GM23338 (cell line): ENCODE results near the gene CALM1. TPM values are rescaled to one million over a fixed set of nuclear protein-coding genes. Genes with fewer than 3 reads are reported as not detected.

Experiments used
- ATAC-seq: fragments of 200-7000 bp; cut with Tn5 transposase; 3 replicates; pipeline ENCODE4 v1.9.1; 2020
- DNase-seq: peaks from one replicate; pipeline ENCODE4 v3.0.0-alpha.2; 2015; ENCODE audit warnings: low spot score
- H2AFZ ChIP-seq: fragments of 200-600 bp; sonication (generic); 2 replicates; pipeline ENCODE4 v1.8.0; 2016; ENCODE audit warnings: antibody characterized with exemption, mild to moderate bottlenecking, moderate library complexity
- H3F3A ChIP-seq: fragments of 200-600 bp; sonication (generic); replicated peaks from 2 replicates; pipeline ENCODE4 v1.8.0; 2017; ENCODE audit warnings: antibody characterized with exemption, mixed run types, low read depth
- H3K27ac ChIP-seq: fragments of 200-600 bp; sonication (generic); 2 replicates; pipeline ENCODE4 v1.6.1; 2016; ENCODE audit warnings: low read depth
- H3K27me3 ChIP-seq: fragments of 200-600 bp; sonication (generic); 2 replicates; pipeline ENCODE4 v1.8.0; 2016; ENCODE audit warnings: mild to moderate bottlenecking, mixed run types, moderate library complexity; ENCODE audit not compliant: insufficient read depth
- H3K36me3 ChIP-seq: fragments of 200-600 bp; sonication (generic); 2 replicates; pipeline ENCODE4 v1.8.0; 2016; ENCODE audit warnings: mild to moderate bottlenecking; ENCODE audit not compliant: insufficient read depth
- H3K4me1 ChIP-seq: fragments of 200-600 bp; sonication (generic); 2 replicates; pipeline ENCODE4 v1.8.0; 2016; ENCODE audit warnings: mild to moderate bottlenecking, moderate library complexity; ENCODE audit not compliant: insufficient read depth
- H3K4me2 ChIP-seq: fragments of 200-600 bp; sonication (generic); 2 replicates; pipeline ENCODE4 v1.7.1; 2017; ENCODE audit warnings: mixed run types
- H3K4me3 ChIP-seq: fragments of 200-600 bp; sonication (generic); 2 replicates; pipeline ENCODE4 v1.6.1; 2016; ENCODE audit warnings: mixed run types
- H3K79me2 ChIP-seq: fragments of 200-600 bp; sonication (generic); replicated peaks from 2 replicates; pipeline ENCODE4 v1.8.0; 2017; ENCODE audit warnings: mild to moderate bottlenecking; ENCODE audit not compliant: insufficient read depth
- H3K9me2 ChIP-seq: fragments of 200-600 bp; sonication (generic); 2 replicates; pipeline ENCODE4 v1.8.0; 2017; ENCODE audit not compliant: insufficient read depth
- H4K20me1 ChIP-seq: fragments of 200-600 bp; sonication (generic); replicated peaks from 2 replicates; pipeline ENCODE4 v1.8.0; 2017; ENCODE audit warnings: mild to moderate bottlenecking; ENCODE audit not compliant: insufficient read depth
- H3K27ac Mint-ChIP-seq: 2 replicates; pipeline ENCODE4 v1.8.0; 2020; ENCODE audit warnings: inconsistent platforms, mild to moderate bottlenecking, moderate library complexity, mixed read lengths
- H3K27me3 Mint-ChIP-seq: 3 replicates; pipeline ENCODE4 v1.8.0; 2022; ENCODE audit warnings: low read depth, mild to moderate bottlenecking, moderate library complexity, mixed read lengths, inconsistent platforms; ENCODE audit not compliant: insufficient read depth, poor library complexity
- H3K36me3 Mint-ChIP-seq: 3 replicates; pipeline ENCODE4 v1.8.0; 2021; ENCODE audit warnings: low read depth, mild to moderate bottlenecking, inconsistent platforms, moderate library complexity, mixed read lengths
- H3K4me1 Mint-ChIP-seq: 3 replicates; pipeline ENCODE4 v1.8.0; 2020; ENCODE audit warnings: mild to moderate bottlenecking, inconsistent platforms, mixed read lengths
- H3K4me3 Mint-ChIP-seq: 3 replicates; pipeline ENCODE4 v1.8.0; 2021; ENCODE audit warnings: moderate library complexity, mild to moderate bottlenecking, inconsistent platforms, mixed read lengths
- H3K9me3 Mint-ChIP-seq: 3 replicates; pipeline ENCODE4 v1.8.0; 2020; ENCODE audit warnings: moderate library complexity, mild to moderate bottlenecking, inconsistent platforms, mixed read lengths
- CREB1 ChIP-seq: fragments of 250-450 bp; sonication (Bioruptor Pico); IDR thresholded peaks from 2 replicates; pipeline ENCODE4 v1.5.0; 2020; ENCODE audit warnings: low read depth, mild to moderate bottlenecking, moderate library complexity
- CTCF ChIP-seq, 2 experiments: fragments of 200-600 bp in 1 of 2; sonication (generic) in 1 of 2; conservative IDR thresholded peaks; 2 replicates each; pipeline versions ENCODE4 v1.5.1 to v1.6.1; 2016 to 2017; ENCODE audit warnings: antibody characterized with exemption in 2 of 2, low read depth in 2 of 2, mild to moderate bottlenecking in 2 of 2, moderate library complexity in 1 of 2
- ETS1 ChIP-seq: IDR thresholded peaks from 2 replicates; pipeline ENCODE4 v1.6.1; 2016; ENCODE audit warnings: antibody characterized with exemption
- EZH2 ChIP-seq: fragments of 200-600 bp; sonication (generic); IDR thresholded peaks from one replicate; pipeline ENCODE4 v1.8.0; 2017; ENCODE audit warnings: antibody characterized with exemption, mild to moderate bottlenecking, low read depth; ENCODE audit not compliant: unreplicated experiment
- EZH2phosphoT487 ChIP-seq: fragments of 200-600 bp; sonication (generic); IDR thresholded peaks from one replicate; pipeline ENCODE4 v1.8.1; 2018; ENCODE audit warnings: antibody characterized with exemption; ENCODE audit not compliant: unreplicated experiment
- JUNB ChIP-seq: IDR thresholded peaks from one replicate; pipeline ENCODE4 v1.6.1; 2016; ENCODE audit warnings: antibody characterized with exemption; ENCODE audit not compliant: unreplicated experiment
- NANOG ChIP-seq: IDR thresholded peaks from 2 replicates; pipeline ENCODE4 v1.6.1; 2016; ENCODE audit warnings: antibody characterized with exemption, borderline replicate concordance
- POLR2AphosphoS5 ChIP-seq: IDR thresholded peaks from 2 replicates; pipeline ENCODE4 v1.6.1; 2016; ENCODE audit warnings: antibody characterized with exemption, low read depth
- REST ChIP-seq: IDR thresholded peaks from one replicate; pipeline ENCODE4 v1.6.1; 2018; ENCODE audit warnings: antibody characterized with exemption; ENCODE audit not compliant: unreplicated experiment
- STAT1 ChIP-seq: IDR thresholded peaks from one replicate; pipeline ENCODE4 v1.6.1; 2016; ENCODE audit warnings: antibody characterized with exemption; ENCODE audit not compliant: unreplicated experiment
- ZNF114 ChIP-seq: fragments of 250-450 bp; sonication (Bioruptor Pico); IDR thresholded peaks from 2 replicates; pipeline ENCODE4 v1.5.0; 2020; ENCODE audit warnings: mild to moderate bottlenecking, moderate library complexity
- ZNF331 ChIP-seq: fragments of 250-450 bp; sonication (Bioruptor Pico); IDR thresholded peaks from 2 replicates; pipeline ENCODE4 v1.5.0; 2020; ENCODE audit warnings: low read depth, mild to moderate bottlenecking, moderate library complexity
- ZNF462 ChIP-seq: fragments of 250-450 bp; sonication (Bioruptor Pico); IDR thresholded peaks from 2 replicates; pipeline ENCODE4 v1.5.0; 2020; ENCODE audit warnings: mild to moderate bottlenecking, moderate library complexity
- polyA plus RNA-seq: library from polyadenylated mRNA; unstranded; fragments of >200 nt; fragmentation: Nextera tagmentation; extraction: Ambion mirVana; gene quantifications from 2 replicates; pipeline ENCODE4 v1.2.1, GENCODE V29; 2016
- total RNA-seq: library from RNA; depleted of rRNA; stranded (reverse); fragments of >200 nt; shearing (Covaris generic); gene quantifications from 2 replicates; pipeline ENCODE4 v1.2.3, GENCODE V29; 2014

CALM1 gene
- total and polyA plus RNA-seq, 2 experiments from 2014 or later = 308 to 2,024 TPM

GRCh38 chr14:90388982-90389381 lies 7.8 kb upstream of the CALM1 start:
- TF ChIP-seq POLR2AphosphoS5 (no peak), CREB1 (CRISPR knock-in tag) (no peak), ETS1 (no peak), REST (no peak), NANOG (no peak), ZNF114 (no peak), JUNB (no peak), STAT1 (no peak), EZH2 (no peak), ZNF462 (CRISPR knock-in tag) (no peak), EZH2phosphoT487 (no peak), CTCF (conservative IDR thresholded peaks at IDR 0.05; ENCODE audit: low read depth in 2 of 2) (no peak), ZNF331 (CRISPR knock-in tag) (no peak)
- ATAC-seq (no peak), DNase-seq (no peak)
- H3K36me3 ChIP-seq = no peaks in the 10 kb centered on the region
- H3K27ac ChIP-seq = no peak overlapping the region
- peak overlapping the region; percentile 38; the same call in 1 of the 2 replicates for H2AFZ ChIP-seq
- Mint-ChIP-seq H3K27me3 (no peaks in the 10 kb centered on the region), H3K36me3 (no peaks in the 10 kb centered on the region), H3K9me3 (no peaks in the 10 kb centered on the region), H3K4me3 (no peak overlapping the region), H3K27ac (peak overlapping the region; percentile 79; the same call in 1 of the 2 replicates), H3K4me1 (peaks cover 18% of the 10 kb centered on the region)
- H3K79me2 ChIP-seq = no peaks in the 10 kb centered on the region
- H3K27me3 ChIP-seq = peaks cover 5% of the 10 kb centered on the region; the same call in 1 of the 2 replicates
- no peaks in the 10 kb centered on the region for H4K20me1 ChIP-seq
- H3F3A ChIP-seq = 0 out of 2 replicates have a peak, but pooled peaks cover 4% of the 10 kb centered on the region
- H3K9me2 ChIP-seq = no peaks in the 10 kb centered on the region; the same call in 1 of the 2 replicates
- no peak overlapping the region for H3K4me3 ChIP-seq
- H3K4me1 ChIP-seq = peaks cover 23% of the 10 kb centered on the region
- peak overlapping the region; percentile 42; the same call in 1 of the 2 replicates for H3K4me2 ChIP-seq
